Breast epithelium (tissue), 4 donors: Measurements from ENCODE around the gene SPATA24. TPM values are rescaled to one million over a fixed set of nuclear protein-coding genes. Genes with fewer than 3 reads are reported as not detected.

Experiments
- DNase-seq, 2 donors: peaks; one replicate each; pipeline ENCODE4 v3.0.0-alpha.2; 2019; ENCODE audit warnings: low spot score in 2 of 2
- H3K27ac ChIP-seq, 2 donors: fragments of 200-600 bp; sonication (generic) in 1 of 2; one replicate each; pipeline ENCODE4 v1.5.1; 2016 to 2019; ENCODE audit warnings: mild to moderate bottlenecking in 1 of 2
- H3K27me3 ChIP-seq, 2 donors: fragments of 200-600 bp; sonication (generic) in 1 of 2; one replicate each; pipeline versions ENCODE4 v1.5.1 to v1.6.0; 2017 to 2019; ENCODE audit warnings: control low read depth in 1 of 2, mild to moderate bottlenecking in 1 of 2
- H3K36me3 ChIP-seq: fragments of 200-600 bp; one replicate; pipeline ENCODE4 v1.5.1; 2019
- H3K4me1 ChIP-seq, 2 donors: fragments of 200-600 bp; sonication (generic); one replicate each; pipeline ENCODE4 v1.5.1; 2016 to 2019; ENCODE audit warnings: control low read depth in 1 of 2
- H3K4me3 ChIP-seq, 3 donors: fragments of 200-600 bp; sonication (generic); 1 replicate in 2 of 3; 2 replicates in 1 of 3; pipeline ENCODE4 v1.5.1; 2016 to 2019; ENCODE audit warnings: mild to moderate bottlenecking in 3 of 3, moderate library complexity in 2 of 3
- H3K9me3 ChIP-seq, 2 donors: fragments of 200-600 bp; sonication (generic) in 1 of 2; one replicate each; pipeline ENCODE4 v1.5.1; 2016 to 2019; ENCODE audit warnings: control low read depth in 1 of 2
- POLR2A ChIP-seq: fragments of 450-650 bp; IDR thresholded peaks from one replicate; pipeline ENCODE4 v1.6.1; 2016; ENCODE audit warnings: antibody characterized with exemption, mild to moderate bottlenecking, moderate library complexity
- POLR2AphosphoS5 ChIP-seq, 3 donors: sonication (generic); formaldehyde crosslinking; IDR thresholded peaks; one replicate each; pipeline ENCODE4 v1.6.1; 2017; ENCODE audit warnings: antibody characterized with exemption in 3 of 3
- intact Hi-C: fragments of 100-400 bp; cut with DNase I; formaldehyde crosslinking; loops from one replicate; pipeline ENCODE4 v1.15.1; 2023; ENCODE audit warnings: low total_unique reads
- total RNA-seq, 3 donors: library from RNA; depleted of rRNA; stranded (reverse); fragments of >200 nt; gene quantifications; one replicate each; pipeline ENCODE4 v1.1.0, GENCODE V29; 2016
- TF ChIP-seq, protein P1 (sequence below), 3 donors: fragments of 450-650 bp; IDR thresholded peaks; one replicate each; pipeline ENCODE4 v1.5.1; 2016 to 2017; ENCODE audit warnings: antibody characterized with exemption in 3 of 3, mild to moderate bottlenecking in 3 of 3, moderate library complexity in 3 of 3

Gene SPATA24
- total RNA-seq, 3 donors from 2014 or later, result 0.98 to 2.4 (median 2.2) TPM

- Histone ChIP-seq H3K4me1 (peaks cover 0 to 13% of the 10 kb centered on the region in 2 donors), H3K27ac (no peak overlapping the region), H3K4me3 (no peak overlapping the region), H3K9me3 (no peaks in the 10 kb centered on the region), H3K27me3 (no peaks in the 10 kb centered on the region), H3K36me3 (no peaks in the 10 kb centered on the region)
- intact Hi-C loops, result no loop called here
- TF ChIP-seq POLR2AphosphoS5 (IDR thresholded peaks at IDR 0.05), result no peak
- TF ChIP-seq, protein P1, sequence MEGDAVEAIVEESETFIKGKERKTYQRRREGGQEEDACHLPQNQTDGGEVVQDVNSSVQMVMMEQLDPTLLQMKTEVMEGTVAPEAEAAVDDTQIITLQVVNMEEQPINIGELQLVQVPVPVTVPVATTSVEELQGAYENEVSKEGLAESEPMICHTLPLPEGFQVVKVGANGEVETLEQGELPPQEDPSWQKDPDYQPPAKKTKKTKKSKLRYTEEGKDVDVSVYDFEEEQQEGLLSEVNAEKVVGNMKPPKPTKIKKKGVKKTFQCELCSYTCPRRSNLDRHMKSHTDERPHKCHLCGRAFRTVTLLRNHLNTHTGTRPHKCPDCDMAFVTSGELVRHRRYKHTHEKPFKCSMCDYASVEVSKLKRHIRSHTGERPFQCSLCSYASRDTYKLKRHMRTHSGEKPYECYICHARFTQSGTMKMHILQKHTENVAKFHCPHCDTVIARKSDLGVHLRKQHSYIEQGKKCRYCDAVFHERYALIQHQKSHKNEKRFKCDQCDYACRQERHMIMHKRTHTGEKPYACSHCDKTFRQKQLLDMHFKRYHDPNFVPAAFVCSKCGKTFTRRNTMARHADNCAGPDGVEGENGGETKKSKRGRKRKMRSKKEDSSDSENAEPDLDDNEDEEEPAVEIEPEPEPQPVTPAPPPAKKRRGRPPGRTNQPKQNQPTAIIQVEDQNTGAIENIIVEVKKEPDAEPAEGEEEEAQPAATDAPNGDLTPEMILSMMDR (IDR thresholded peaks at IDR 0.05), result no peak
- TF ChIP-seq POLR2A, result no peak
- no peak for DNase-seq
These were observed 21.8 kb downstream of the SPATA24 start for GRCh38 chr5:139381837-139382761.

DNA sequence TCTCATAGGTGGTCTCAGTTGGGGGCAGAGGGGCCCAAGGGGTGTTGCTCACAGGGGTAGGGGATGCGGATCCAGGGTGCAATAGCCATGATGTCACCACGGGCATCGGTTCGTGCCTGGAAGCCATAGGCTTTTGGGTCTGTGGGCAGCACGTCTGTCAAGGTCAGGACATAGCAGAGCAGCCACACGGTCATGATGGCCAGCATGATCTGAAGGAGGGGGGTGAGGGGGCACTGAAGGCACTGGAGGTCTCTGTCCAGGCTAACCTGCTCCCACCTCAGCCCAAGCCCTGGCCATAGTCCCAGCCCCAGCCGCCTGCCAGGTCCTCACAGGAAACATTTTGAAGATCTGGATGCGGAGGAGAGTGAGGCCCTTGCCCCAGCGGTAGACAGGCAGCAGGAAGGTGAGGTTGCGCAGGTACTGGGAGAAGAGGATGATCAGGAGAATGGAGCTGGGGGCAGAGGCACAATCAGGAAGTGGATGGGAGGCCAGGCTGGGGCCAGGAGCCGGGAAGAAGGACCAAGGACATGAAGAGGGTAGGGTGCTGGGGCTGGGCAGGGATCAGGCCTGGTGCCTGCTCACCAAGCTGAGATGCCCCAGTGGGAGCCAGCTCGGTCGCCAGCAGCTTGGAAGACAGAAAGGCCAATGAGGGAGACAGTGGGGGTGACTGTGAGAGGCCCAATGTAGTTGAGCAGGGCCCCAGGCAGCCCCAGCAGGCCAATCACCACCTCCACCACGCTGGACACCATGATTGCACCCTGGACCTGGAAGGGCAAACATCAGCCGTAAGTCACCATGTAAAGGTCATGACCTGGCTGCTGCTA is 24.1 kb downstream of the SPATA24 start:
- Histone ChIP-seq H3K4me1 (peaks cover 0 to 8% of the 10 kb centered on the region in 2 donors), H3K27ac (no peak overlapping the region), H3K9me3 (no peaks in the 10 kb centered on the region), H3K4me3 (no peak overlapping the region), H3K36me3 (no peaks in the 10 kb centered on the region), H3K27me3 (no peaks in the 10 kb centered on the region)
- no peak for TF ChIP-seq POLR2A
- TF ChIP-seq POLR2AphosphoS5 (IDR thresholded peaks at IDR 0.05), result no peak
- TF ChIP-seq, protein P1 (IDR thresholded peaks at IDR 0.05), result no peak
- intact Hi-C loops, result loop anchor here (1.0 kb wide), 1 partner anchor 27 kb away; no protein-coding TSS in a partner anchor
- no peak for DNase-seq

- intact Hi-C loops, result loop anchor here (1.0 kb wide), 1 partner anchor 26 kb away; no protein-coding TSS in a partner anchor
- no peaks in the 10 kb centered on the region for H3K4me1 ChIP-seq
- H3K27ac ChIP-seq, result no peak overlapping the region
- no peaks in the 10 kb centered on the region for H3K27me3 ChIP-seq
- H3K36me3 ChIP-seq, result no peaks in the 10 kb centered on the region
- no peaks in the 10 kb centered on the region for H3K9me3 ChIP-seq
- peak in 1 of 2 donors; percentile 39 for DNase-seq
- TF ChIP-seq, protein P1 (IDR thresholded peaks at IDR 0.05), result no peak
- TF ChIP-seq POLR2A (no peak), POLR2AphosphoS5 (IDR thresholded peaks at IDR 0.05) (no peak)
- no peak overlapping the region for H3K4me3 ChIP-seq
These were observed 24.9 kb downstream of the SPATA24 start for GRCh38 chr5:139378941-139379361.

DNA sequence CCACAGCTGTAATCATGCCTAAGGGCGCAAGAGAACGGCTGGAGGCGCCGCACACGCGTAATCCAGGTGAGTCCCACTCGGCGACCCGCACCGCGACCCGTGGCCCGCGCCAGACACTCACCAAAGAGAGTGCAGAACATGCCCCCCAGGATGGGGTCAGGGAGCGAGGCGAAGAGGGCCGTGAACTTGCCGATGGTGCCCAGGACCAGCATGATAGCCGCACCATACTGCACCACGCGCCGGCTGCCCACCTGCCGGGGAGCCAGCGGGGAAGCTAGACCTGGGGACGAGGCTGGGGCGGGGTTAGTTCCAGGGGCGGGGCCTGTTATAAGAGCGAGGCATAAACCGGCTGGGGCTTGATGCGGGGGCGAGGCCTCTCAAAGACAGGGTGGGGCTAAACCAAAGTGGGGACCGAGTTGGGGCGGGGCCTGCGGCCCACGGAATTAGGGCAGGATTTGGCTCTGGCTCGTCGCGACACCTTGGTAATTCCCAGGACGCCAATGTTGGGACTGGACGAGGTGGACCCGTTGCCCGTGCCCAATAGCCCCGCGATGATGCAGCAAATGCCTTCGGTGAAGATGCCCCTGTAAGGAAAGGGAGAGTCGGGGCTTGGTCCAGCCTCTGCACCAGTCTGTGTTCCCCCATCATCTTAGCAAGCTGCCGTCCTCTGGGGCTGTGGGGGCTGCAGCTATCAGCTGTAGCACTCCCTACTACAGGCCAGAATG is 25.6 kb downstream of the SPATA24 start:
- Histone ChIP-seq H3K4me3 (no peak overlapping the region), H3K27ac (no peak overlapping the region), H3K27me3 (no peaks in the 10 kb centered on the region), H3K4me1 (no peaks in the 10 kb centered on the region), H3K36me3 (no peaks in the 10 kb centered on the region), H3K9me3 (no peaks in the 10 kb centered on the region)
- TF ChIP-seq POLR2A, result no peak
- TF ChIP-seq, protein P1 (IDR thresholded peaks at IDR 0.05), result no peak
- TF ChIP-seq POLR2AphosphoS5 (IDR thresholded peaks at IDR 0.05), result no peak
- peak in 1 of 2 donors; percentile 41 for DNase-seq
- intact Hi-C loops, result no loop called here
